Head of caudate nucleus (tissue), 42 donors: Measurements from ENCODE around the gene NHLRC1.
A peak's percentile ranks its signal among the peaks of the same experiment; 100 is the strongest.
"Not testable (repeated sequence)": the region's sequence is repeated elsewhere in the genome, so short reads cannot be mapped to it uniquely, and the experiment has no call there.

Experiments
- DNase-seq, 42 donors: peaks; one replicate each; pipeline versions ENCODE4 v3.0.0 to v3.0.0-alpha.2; 2020 to 2021; ENCODE audit warnings: mixed read lengths in 7 of 42
- intact Hi-C: fragments of 100-400 bp; cut with DNase I; formaldehyde crosslinking; loops from one replicate; pipeline ENCODE4 v1.15.0; 2022

The NHLRC1 gene

DNA sequence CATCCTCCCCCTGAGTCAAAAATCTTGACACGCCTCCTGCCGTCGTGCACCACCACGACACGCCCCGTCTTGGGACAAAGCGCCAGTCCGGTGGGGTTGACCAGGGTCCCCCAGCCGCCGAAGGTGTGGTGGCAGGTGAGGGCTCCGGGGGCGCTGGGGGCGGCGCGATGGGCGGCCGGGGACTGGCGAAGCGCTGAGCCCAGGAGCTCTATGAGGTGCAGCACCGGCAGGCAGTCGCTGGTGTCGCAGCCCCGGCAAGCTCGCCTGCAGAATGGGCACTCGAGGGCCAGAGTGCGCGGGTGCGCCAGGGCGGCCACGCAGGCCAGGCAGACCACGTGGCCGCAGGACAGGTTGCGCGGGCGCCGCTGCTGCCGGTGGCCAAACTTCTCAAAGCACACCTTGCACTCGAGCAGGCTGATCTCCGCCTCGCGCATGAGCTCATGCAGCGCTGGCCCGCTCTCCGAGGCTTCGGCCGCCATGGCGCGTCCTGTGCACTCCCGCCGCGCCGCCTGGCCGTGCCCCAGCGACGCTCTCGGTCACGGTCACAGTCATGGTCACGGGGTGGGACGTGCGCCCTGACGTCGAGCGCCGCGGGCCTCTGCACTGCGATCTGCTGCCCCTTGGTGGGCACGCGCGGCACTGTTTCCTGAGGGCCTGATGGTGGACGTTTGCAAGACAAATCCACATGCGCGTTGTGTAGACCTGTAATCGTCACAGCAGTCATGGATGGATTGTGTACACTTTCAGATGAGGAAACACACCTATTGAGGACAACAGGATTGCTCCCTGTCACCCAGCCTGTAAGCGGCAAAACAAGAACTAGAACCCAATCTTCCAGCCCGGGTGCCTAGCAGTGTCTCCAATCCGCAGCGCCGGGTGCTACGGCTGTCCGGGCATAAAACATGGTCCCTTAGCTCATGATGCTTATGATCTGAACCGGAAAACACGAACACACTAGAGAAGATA, at the start of gene NHLRC1:
TSS of gene NHLRC1 (minus strand) at position 550 of the 966 bp plus-strand sequence. CDS start at position 479, 71 bp downstream.
- intact Hi-C loops = loop anchor here (5.0 to 10.0 kb wide), 4 partner anchors 135 to 538 kb away; partner anchors contain the start of genes KIF13A and NUP153
- DNase-seq = peak; percentile 85 to 96 (median 92)

DNA sequence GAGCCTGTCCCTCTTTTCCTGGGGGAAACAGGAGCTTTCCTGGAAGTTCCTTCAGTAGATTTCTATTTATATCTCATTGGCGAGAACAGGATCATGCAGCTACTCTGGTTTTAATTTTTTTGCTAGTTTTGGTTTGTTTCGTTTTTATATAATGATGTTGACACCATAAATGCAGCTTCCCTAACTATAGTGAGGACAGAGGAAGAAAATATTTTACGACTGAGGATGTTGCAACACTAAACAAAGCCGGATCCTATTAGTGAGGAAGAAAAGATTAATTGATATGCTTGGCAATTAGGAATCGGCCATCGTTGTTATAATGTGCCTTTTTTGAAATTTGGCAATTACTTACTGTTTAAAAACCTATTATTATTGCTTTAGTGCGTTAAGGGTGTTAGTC, 49.4 kb upstream of the NHLRC1 start:
- no peak for DNase-seq
- intact Hi-C loops = no loop called here

DNA sequence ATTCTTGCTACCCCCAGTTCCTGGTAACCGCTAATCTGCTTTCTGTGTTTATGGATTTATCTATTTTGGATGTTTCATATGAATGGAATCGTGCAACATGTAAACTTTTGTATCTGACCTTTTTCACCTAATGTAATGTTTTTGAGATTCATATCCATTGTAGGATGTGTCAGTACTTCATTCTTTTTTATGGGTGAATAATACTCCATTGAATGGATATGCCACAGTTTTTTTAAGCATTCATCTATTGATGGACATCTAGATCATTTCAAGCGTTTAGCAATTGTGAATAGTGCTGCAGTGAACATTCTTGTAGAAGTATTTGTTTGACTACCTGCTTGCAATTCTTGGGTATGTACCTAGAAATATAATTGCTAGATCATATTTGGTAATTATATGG, 45.8 kb upstream of the NHLRC1 start:
- intact Hi-C loops = no loop called here
- DNase-seq = no peak

DNA sequence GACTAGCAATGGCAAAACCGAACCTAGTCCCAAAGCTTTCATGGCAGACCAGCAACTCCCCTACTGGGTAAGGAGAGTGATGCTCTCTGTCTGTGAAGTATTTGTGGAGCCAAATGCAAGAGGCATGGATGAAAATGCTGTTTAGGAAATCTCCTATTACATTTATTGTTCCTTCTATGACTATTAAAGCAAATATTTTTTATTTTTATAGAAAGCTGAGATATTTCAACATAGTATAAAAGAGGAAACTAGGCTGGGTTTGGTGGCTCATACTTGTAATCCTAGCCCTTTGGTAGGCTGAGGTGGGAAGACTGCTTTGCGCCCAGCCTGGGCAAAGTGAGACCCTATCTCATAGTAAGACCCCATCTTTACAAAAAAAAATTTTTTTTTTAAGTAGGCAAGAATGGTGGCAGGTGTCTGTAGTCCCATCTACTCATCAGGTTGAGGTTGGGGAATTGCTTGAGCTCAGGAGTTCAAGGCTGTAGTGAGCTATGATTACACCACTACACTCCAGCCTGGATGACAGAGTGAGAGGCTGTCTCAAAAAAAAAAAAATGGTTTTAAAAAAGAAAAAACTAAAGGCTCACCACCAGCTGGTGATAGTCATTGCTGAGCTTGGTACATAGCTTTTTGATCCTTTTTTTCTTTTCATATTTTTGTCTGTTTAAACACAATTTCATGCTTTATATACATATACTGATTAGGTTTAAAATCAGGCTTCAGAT, 44.0 kb upstream of the NHLRC1 start:
- intact Hi-C loops = no loop called here
- DNase-seq = no peak

DNA sequence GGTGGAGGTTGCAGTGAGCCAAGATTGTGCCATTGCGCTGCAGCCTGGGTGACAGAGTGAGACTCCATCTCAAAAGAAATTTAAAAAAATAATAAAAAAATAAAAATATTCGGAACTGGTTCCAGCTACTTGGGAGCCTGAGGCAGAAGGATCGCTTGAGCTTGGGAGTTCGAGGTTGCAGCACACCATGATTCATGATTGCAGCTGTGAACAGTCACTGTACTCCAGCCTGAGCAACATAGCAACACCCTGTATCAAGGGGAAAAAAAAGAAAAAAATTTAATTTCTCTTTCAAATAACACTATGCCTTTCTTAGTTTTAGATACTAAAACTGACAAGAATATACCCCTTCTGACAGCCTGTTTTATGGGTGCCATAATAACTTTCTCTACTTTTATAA, 43.3 kb upstream of the NHLRC1 start:
- no peak for DNase-seq
- intact Hi-C loops = no loop called here

DNA sequence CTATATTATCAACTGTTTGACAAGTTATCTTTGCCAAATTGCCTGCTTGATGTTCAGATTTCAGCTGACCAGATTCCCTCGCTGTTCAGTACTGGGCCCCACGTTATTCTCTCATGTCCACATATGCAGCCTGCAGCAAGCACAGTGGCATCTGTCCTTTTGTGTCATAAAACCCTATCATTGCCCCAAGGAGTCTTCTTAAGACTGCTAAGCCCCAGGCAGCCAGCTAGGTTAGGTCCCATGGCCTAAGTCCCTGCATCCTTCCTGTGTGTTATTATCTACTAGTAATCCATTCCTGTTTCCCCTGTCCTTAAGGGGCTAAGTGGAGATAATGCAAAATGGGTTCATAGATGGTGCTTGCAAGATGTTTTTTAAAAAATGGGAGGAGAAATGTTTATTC, 39.9 kb upstream of the NHLRC1 start:
- intact Hi-C loops = no loop called here
- DNase-seq = no peak

DNA sequence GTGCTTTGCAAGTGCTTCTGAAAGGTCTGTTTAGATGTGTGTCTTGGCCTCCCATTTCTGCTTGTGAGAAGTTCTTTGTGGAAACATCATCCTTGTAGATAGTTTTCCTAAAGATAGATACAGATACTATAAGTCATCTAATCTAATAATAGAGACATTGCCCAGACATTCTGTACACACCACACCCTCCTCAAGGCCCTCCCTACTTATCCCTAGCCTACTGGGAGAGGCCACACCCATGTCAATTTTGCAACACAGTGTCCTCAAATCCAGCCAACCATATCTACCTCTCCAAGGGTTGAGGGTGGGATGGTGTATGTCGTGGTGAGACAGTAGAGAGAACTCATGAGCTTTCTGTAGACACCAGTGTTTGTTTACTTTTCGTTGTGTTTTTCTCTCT, 39.0 kb upstream of the NHLRC1 start:
- DNase-seq = no peak
- intact Hi-C loops = no loop called here

DNA sequence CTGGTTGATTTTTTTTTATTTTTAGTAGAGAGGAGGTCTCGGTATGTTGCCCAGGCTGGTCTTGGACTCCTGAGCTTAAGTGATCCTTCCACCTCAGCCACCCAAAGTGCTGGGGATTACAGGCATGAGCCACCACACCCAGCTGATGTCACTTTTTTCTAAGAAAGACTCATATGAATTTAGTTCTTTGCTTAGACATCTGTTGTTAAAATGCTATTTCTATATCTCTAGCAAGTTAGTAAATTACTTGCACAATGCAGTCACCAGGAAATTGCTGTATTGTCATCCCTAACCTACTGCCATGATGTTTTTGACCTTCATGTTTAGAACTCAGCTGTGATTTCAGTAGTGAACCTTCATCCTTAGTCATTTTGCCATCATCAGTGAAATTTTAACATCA, 38.4 kb upstream of the NHLRC1 start:
- intact Hi-C loops = no loop called here
- no peak for DNase-seq

DNA sequence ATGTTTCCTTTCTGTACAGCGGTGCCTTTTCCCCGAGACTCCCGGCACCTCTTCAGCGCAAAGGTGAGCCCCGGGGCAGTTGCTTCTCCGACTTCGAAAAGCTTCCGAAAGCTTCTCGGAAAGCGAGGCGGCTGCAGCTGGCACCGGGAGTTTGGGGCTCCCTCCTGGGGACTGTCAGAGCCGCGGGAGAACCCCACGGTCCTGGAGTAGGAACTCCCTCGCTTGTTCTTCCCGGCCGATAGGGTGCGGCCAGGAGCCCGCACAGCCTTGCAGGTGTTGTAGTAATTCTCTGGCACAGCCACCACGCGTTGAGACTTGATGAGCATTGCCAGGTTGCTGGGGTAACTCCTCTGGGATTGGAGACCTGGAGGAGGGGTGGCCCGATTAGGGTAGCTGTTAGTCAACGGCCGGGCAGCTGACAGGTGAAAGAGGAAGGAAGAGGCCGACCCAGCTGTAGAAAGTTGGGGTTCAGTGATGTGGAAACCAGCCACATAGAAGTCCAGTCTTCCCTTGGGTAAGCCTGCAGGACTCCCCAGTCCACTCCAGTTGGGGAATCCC, 33.5 kb upstream of the NHLRC1 start:
- peak; percentile 35 to 88 (median 65) for DNase-seq
- intact Hi-C loops = loop anchor here (2.0 kb wide), 1 partner anchor 109 kb away; the partner anchor contains the start of gene DEK

DNA sequence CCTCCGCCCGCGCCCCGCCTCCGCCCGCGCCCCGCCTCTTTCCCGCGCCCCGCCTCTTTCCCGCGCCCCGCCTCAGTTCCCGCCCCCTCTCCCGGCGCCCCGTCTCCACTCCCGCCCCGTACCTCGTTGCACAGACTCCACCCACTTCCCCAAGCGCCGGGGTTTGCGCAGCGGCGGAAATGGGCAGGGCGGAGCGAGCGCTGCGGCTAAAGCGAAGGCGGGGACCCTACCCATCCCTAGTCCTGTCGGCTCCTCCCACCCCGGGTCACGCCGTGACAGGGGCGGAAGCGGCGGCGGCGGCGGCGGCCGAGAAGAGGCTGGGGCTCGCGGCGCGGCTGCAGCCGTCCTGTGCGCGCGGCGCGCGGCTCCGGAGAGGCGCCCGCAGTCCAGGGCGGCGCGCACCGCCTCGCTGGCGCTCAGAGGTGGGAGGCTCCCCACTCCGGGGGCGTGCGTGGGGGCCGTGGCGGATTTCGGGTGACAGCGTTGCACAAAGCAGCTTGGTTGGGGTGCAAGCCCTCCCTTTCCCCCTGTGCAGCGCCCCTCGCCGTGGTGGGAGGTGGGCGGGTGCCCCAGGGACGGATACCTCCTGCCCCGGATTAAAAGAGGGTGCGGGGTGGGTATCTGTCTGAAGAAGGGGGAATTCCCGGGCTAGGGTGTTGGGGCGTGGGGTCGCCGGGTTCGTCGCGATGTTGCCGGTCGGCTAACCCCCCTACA, 32.8 kb upstream of the NHLRC1 start, which contains the start of gene KDM1B:
TSS of gene KDM1B (plus strand) at position 273 of the 714 bp plus-strand sequence. CDS start 4,474 bp downstream, outside the sequence.
- peak; percentile 94 to 100 (median 99) for DNase-seq
- intact Hi-C loops = loop anchor here (2.0 kb wide), 1 partner anchor 109 kb away; the partner anchor contains the start of gene DEK

DNA sequence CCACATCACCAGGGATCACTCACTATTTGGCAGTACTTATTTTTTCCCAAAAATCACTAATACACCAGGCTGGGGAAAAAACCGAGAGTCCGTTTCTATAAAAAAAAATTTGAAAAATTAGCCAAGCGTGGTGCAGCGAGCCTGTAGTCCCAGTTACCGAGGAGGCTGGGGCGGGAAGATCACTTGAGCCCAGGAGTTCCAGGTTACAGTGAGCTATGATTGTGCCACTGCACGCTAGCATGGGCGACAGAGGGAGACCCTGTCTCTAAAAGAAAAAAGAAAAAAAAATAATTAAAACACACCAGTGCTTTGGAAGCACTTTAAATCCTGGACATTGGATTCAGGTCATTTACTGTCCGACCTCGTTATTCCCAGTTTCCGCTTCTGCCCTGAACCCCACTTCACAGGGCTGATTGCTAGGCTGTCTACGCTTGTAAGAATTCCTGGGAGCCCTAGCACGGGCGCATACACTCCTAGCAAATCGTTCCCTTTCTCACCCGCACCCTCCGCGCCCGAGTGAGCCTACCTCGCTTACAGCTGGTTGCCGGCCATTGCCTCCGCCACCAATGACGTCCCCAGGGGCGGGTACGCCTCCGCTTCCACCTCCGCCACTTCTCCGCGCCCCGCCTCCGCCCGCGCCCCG, 32.2 kb upstream of the NHLRC1 start, which contains the start of gene TPMT:
TSS of gene TPMT (minus strand) at position 571 of the 643 bp plus-strand sequence. CDS start 5,950 bp downstream, outside the sequence.
- intact Hi-C loops = loop anchor here (2.0 kb wide), 1 partner anchor 110 kb away; the partner anchor contains the start of gene DEK
- DNase-seq = peak in 29 of 42 donors; percentile 12 to 62 (median 32)

DNA sequence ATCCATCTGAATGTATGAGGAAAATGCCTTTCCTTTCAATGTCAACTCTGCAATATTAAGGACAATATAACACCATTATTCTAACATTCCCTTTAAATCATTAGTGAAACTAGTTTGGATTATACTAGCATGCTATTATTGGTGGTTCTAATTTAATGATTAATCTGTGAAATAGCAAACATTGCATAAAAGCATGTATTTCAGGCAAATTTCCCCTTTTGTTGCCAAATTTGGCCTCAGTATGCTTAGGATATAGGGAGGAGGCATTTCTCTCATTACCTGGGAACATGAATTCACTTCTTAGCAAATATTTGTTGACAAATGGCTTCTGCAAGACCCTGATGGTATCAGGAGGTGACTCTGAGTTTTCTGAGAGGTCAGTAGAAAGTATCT, 30.8 kb upstream of the NHLRC1 start:
- DNase-seq = no peak
- intact Hi-C loops = no loop called here

DNA sequence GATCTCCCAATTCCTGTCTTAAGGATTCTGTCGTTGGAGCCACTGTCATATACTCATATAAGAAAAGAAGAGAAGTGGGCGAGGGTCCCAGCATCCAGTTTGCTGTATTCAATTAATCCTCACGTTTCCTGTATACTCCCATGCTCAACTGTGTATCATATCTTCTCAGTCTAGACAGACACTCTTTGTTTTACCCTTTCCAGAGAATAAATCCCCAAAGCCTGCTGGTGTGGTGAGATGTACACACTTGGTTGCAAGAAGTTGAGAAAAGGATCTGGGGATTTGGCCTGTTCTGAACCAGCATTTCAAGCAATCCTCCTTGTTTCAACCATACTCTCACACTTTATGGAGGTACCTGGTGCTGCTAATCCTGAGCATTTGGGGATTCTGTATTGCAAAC, 29.3 kb upstream of the NHLRC1 start:
- no peak for DNase-seq
- intact Hi-C loops = no loop called here

DNA sequence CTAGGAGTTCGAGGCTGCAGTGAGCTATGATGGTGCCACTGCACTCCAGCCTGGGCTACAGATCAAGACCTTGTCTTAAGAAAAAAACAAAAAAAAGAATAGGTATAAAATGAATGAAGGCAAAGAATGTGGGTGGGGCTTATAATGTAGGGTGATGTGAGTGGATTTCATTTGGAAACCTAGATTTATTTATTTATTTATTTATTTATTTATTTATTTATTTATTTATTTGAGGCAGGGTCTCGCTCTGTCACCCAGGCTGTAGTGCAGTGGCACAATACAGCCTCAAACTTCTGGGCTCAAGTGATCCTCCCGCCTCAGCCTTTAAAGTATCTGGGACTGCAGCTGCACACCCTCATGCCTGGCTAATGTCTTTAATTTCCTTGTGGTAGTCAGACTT, 28.9 kb upstream of the NHLRC1 start:
- DNase-seq, intact Hi-C loops: not testable (repeated sequence)

DNA sequence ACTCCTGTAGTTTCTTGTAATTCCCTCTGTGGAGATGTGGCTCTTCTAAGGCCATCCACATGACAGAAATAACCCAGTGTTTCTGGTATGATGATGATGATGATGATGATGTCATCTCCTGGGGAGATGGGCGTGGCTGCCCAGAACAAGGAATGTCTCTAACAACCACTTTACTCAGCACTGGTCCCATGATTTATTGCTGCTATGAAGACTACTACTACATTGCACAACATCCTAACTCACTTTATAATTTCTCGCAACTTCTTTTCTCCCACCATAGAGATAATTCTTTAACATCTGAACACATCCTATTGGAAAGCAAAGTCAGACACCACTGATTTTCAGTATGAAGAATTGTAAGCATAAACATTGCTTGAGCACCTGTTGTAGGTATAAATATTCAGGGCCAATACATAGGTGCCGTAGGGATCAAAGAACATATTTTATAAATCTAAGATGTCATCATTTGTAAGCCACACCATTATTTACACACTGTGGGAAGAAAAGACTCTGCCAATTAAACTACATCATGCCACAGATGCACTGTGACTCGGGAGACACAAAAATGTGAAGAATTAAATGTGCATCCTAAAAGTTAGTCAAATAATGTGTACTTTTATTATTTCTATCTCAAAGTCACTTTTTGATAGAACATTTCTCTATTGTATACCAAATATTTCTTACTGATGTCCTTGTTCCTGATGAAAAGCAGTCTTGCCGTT, 26.0 kb upstream of the NHLRC1 start:
- no peak for DNase-seq
- intact Hi-C loops = no loop called here

DNA sequence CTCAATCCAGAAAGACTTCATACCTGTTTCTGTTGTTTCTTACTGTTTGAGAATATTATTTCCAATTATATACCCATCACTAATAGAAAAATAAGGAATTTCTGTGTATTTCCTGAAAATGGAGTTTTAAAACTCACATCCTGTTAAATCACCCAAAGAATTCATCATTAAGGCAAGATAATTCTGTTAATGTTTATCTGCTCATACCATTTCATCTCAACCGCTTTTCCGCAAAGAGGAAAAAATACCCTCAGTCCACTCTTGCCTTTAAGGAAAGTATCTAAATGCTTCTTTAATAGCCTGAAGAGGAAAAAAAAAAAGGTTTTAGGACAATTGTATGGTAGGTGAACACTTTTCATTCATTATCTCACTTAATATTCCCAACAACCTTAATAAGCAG, 25.1 kb upstream of the NHLRC1 start:
- intact Hi-C loops = no loop called here
- DNase-seq = no peak

DNA sequence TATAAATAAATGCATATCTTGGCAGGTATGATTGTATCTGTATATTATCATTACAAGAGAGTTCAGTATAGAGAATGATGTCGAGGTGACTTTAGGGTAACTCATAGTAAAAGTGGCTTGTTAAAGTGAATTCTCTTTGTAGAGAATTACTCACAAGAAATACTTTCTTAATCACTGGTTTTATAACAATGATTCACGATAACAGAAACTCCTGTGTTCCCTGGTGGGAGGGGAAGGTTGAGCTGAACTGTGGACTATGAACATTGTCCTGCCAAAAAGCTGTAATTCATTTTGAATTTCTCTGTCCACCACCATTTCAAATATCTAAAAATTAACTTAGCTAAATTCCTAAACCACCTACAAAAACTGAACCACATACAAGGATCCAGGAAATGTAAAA, 24.7 kb upstream of the NHLRC1 start:
- intact Hi-C loops = no loop called here
- DNase-seq = no peak

DNA sequence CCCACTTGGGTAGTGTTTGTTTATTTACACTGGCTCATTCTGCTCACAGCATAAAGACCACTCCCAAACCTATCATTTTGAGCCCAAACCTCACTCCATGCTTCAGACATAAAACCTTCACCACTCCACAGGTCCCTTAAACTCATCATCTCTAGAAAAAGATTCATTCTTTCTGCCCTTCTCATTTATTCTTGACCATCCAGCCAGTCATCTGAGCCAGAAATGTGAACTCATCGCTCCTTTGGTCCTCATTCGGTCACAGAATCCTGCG, 20.0 kb upstream of the NHLRC1 start:
- DNase-seq = no peak
- intact Hi-C loops = no loop called here
